ENCODE measurements around the gene SYNPO.

SYNPO gene

GRCh38 chr5:150642991-150643710 is 2.7 kb downstream of the SYNPO start:
- Histone ChIP-seq H3K4me1 (ENCODE audit: insufficient read depth, low read length, severe bottlenecking) (no peaks in the 10 kb centered on the region), H3K4me3 (ENCODE audit: low read depth, low read length, poor library complexity, severe bottlenecking) (no peak overlapping the region), H3K9ac (ENCODE audit: low read length) (no peak overlapping the region), H3K36me3 (ENCODE audit: insufficient read depth, low read length) (no peaks in the 10 kb centered on the region), H2AFZ (ENCODE audit: low read length) (no peak overlapping the region), H3F3A (ENCODE audit: insufficient read depth, low read length) (no peaks in the 10 kb centered on the region), H3K4me2 (ENCODE audit: low read length) (no peak overlapping the region), H3K9me2 (ENCODE audit: low read depth, low read length) (no peaks in the 10 kb centered on the region), H4K20me1 (ENCODE audit: insufficient read depth, low read length) (no peaks in the 10 kb centered on the region), H3K79me2 (ENCODE audit: insufficient read depth, low read length) (no peaks in the 10 kb centered on the region), H3K9me3 (ENCODE audit: low read length) (no peaks in the 10 kb centered on the region), H3K27ac (ENCODE audit: low read depth, low read length, poor library complexity, severe bottlenecking) (no peak overlapping the region), H3K27me3 (ENCODE audit: insufficient read depth, low read length) (0 out of 2 replicates have a peak, but pooled peaks cover 5% of the 10 kb centered on the region)
- TF ChIP-seq CTCF (IDR thresholded peaks at IDR 0.05; ENCODE audit: low read length) (no peak), EZH2 (IDR thresholded peaks at IDR 0.05; ENCODE audit: borderline replicate concordance, low read length) (no peak)

DNA sequence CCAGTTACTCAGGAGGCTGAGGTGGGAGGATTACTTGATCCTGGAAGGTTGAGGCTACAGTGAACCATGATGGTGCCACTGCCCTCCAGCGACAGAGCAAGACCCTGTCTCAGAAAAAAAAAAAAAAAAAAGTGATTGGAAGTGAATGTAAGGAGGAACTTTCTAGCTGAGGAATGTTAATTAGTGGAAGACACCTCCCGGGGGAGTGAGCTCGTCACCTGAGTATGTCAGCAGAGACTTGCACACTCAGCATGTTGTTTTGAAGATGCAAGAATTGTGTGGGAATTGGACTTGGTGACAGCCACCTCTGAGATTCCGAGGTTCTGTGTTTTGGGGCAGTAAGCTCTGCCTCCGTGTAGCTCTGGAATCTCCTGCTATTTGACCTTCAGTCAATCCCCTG is 3.6 kb downstream of the SYNPO start:
- Histone ChIP-seq H3K9me3 (ENCODE audit: low read length) (no peaks in the 10 kb centered on the region), H3K9ac (ENCODE audit: low read length) (no peak overlapping the region), H3K36me3 (ENCODE audit: insufficient read depth, low read length) (no peaks in the 10 kb centered on the region), H4K20me1 (ENCODE audit: insufficient read depth, low read length) (no peaks in the 10 kb centered on the region), H3K27ac (ENCODE audit: low read depth, low read length, poor library complexity, severe bottlenecking) (no peak overlapping the region), H3F3A (ENCODE audit: insufficient read depth, low read length) (no peaks in the 10 kb centered on the region), H3K4me1 (ENCODE audit: insufficient read depth, low read length, severe bottlenecking) (no peaks in the 10 kb centered on the region), H2AFZ (ENCODE audit: low read length) (no peak overlapping the region), H3K4me2 (ENCODE audit: low read length) (no peak overlapping the region), H3K9me2 (ENCODE audit: low read depth, low read length) (no peaks in the 10 kb centered on the region), H3K27me3 (ENCODE audit: insufficient read depth, low read length) (0 out of 2 replicates have a peak, but pooled peaks cover 5% of the 10 kb centered on the region), H3K79me2 (ENCODE audit: insufficient read depth, low read length) (no peaks in the 10 kb centered on the region), H3K4me3 (ENCODE audit: low read depth, low read length, poor library complexity, severe bottlenecking) (no peak overlapping the region)
- TF ChIP-seq EZH2 (IDR thresholded peaks at IDR 0.05; ENCODE audit: borderline replicate concordance, low read length) (no peak), CTCF (IDR thresholded peaks at IDR 0.05; ENCODE audit: low read length) (no peak)

GRCh38 chr5:150644514-150644913 is 4.1 kb downstream of the SYNPO start:
- Histone ChIP-seq H3K79me2 (ENCODE audit: insufficient read depth, low read length) (no peaks in the 10 kb centered on the region), H3K9me3 (ENCODE audit: low read length) (no peaks in the 10 kb centered on the region), H4K20me1 (ENCODE audit: insufficient read depth, low read length) (no peaks in the 10 kb centered on the region), H2AFZ (ENCODE audit: low read length) (no peak overlapping the region), H3K4me2 (ENCODE audit: low read length) (no peak overlapping the region), H3K9me2 (ENCODE audit: low read depth, low read length) (no peaks in the 10 kb centered on the region), H3K4me1 (ENCODE audit: insufficient read depth, low read length, severe bottlenecking) (no peaks in the 10 kb centered on the region), H3K27me3 (ENCODE audit: insufficient read depth, low read length) (0 out of 2 replicates have a peak, but pooled peaks cover 5% of the 10 kb centered on the region), H3K27ac (ENCODE audit: low read depth, low read length, poor library complexity, severe bottlenecking) (no peak overlapping the region), H3K36me3 (ENCODE audit: insufficient read depth, low read length) (no peaks in the 10 kb centered on the region), H3K9ac (ENCODE audit: low read length) (no peak overlapping the region), H3K4me3 (ENCODE audit: low read depth, low read length, poor library complexity, severe bottlenecking) (no peak overlapping the region), H3F3A (ENCODE audit: insufficient read depth, low read length) (no peaks in the 10 kb centered on the region)
- TF ChIP-seq EZH2 (IDR thresholded peaks at IDR 0.05; ENCODE audit: borderline replicate concordance, low read length) (no peak), CTCF (IDR thresholded peaks at IDR 0.05; ENCODE audit: low read length) (no peak)

All from OCI-LY1 (cell line).